H1 (cell line): ENCODE measurements around the gene ZNF280C. TPM values are rescaled to one million over a fixed set of nuclear protein-coding genes. Genes with fewer than 3 reads are reported as not detected.

Experiments
- CTCF ChIA-PET: fragments of 300-600 bp; sonication (Branson Sonifier 250); formaldehyde crosslinking; loops from one replicate; lab custom pipeline; 2021; ENCODE audit not compliant: partially characterized antibody; lab: Charles Lee
- POLR2A ChIA-PET: fragments of 300-600 bp; sonication (Branson Sonifier 250); formaldehyde crosslinking; loops from one replicate; lab custom pipeline; 2021; ENCODE audit warnings: inconsistent platforms; ENCODE audit not compliant: partially characterized antibody; lab: Charles Lee
- DNase-seq, 2 experiments: peaks; one replicate each; pipeline versions ENCODE4 v3.0.0 to v3.0.0-alpha.2; 2010 to 2022; ENCODE audit warnings: low spot score in 2 of 2, low read depth in 1 of 2, mixed read lengths in 1 of 2
- FAIRE-seq: peaks from 2 replicates; lab custom pipeline; 2011; peaks lifted over from hg19 to GRCh38; lab: Jason Lieb, UNC
- H2AFZ ChIP-seq: 2 replicates; pipeline ENCODE4 v1.8.1; 2012; ENCODE audit warnings: low read length, inconsistent platforms
- H2AK5ac ChIP-seq: 2 replicates; pipeline ENCODE4 v1.6.1; 2013; ENCODE audit warnings: low read depth, low read length
- H2BK120ac ChIP-seq: replicated peaks from 2 replicates; pipeline ENCODE3; 2013; ENCODE audit warnings: low read depth, low read length, inconsistent platforms
- H2BK12ac ChIP-seq: 2 replicates; pipeline ENCODE4 v1.6.1; 2013; ENCODE audit warnings: low read depth, low read length
- H2BK15ac ChIP-seq: 2 replicates; pipeline ENCODE4 v1.6.1; 2013; ENCODE audit warnings: low read length
- H2BK20ac ChIP-seq: 2 replicates; pipeline ENCODE4 v1.6.1; 2013; ENCODE audit warnings: low read length
- H2BK5ac ChIP-seq: 2 replicates; pipeline ENCODE4 v1.6.1; 2013; ENCODE audit warnings: low read depth, low read length
- H3K14ac ChIP-seq: 2 replicates; pipeline ENCODE4 v1.6.1; 2013; ENCODE audit warnings: inconsistent platforms; ENCODE audit not compliant: insufficient read length
- H3K18ac ChIP-seq: 2 replicates; pipeline ENCODE4 v1.6.1; 2013; ENCODE audit warnings: low read length; ENCODE audit errors: extremely low read depth
- H3K23ac ChIP-seq: 2 replicates; pipeline ENCODE4 v1.6.1; 2013; ENCODE audit warnings: inconsistent platforms; ENCODE audit not compliant: insufficient read length
- H3K23me2 ChIP-seq: 2 replicates; pipeline ENCODE4 v1.6.1; 2013; ENCODE audit warnings: low read depth, low read length
- H3K27ac ChIP-seq: 2 replicates; pipeline ENCODE4 v1.6.1; 2011; ENCODE audit warnings: low read depth, low read length, inconsistent platforms
- H3K27me3 ChIP-seq, 4 experiments: replicated peaks in 1 of 4; 1 replicate in 1 of 4; 2 replicates in 3 of 4; pipeline versions ENCODE4 v1.6.1 to v1.8.1; 2011 to 2013; ENCODE audit warnings: low read length in 3 of 4, mild to moderate bottlenecking in 3 of 4, inconsistent platforms in 2 of 4, mixed read lengths in 2 of 4, moderate library complexity in 1 of 4; ENCODE audit not compliant: control insufficient read depth in 3 of 4, insufficient read depth in 3 of 4; ENCODE audit errors: extremely low read depth in 1 of 4
- H3K36me3 ChIP-seq, 4 experiments: 2 replicates each; pipeline versions ENCODE4 v1.6.1 to v1.8.1; 2011 to 2013; ENCODE audit warnings: mild to moderate bottlenecking in 4 of 4, low read length in 3 of 4, moderate library complexity in 2 of 4, control low read depth in 1 of 4, inconsistent platforms in 1 of 4; ENCODE audit not compliant: insufficient read depth in 4 of 4, control insufficient read depth in 2 of 4
- H3K4ac ChIP-seq: replicated peaks from 2 replicates; pipeline ENCODE3; 2013; ENCODE audit warnings: low read length, low read depth, mixed read lengths, inconsistent platforms; ENCODE audit not compliant: insufficient read length
- H3K4me1 ChIP-seq, 4 experiments: replicated peaks in 1 of 4; 1 replicate in 1 of 4; 2 replicates in 3 of 4; pipeline versions ENCODE4 v1.6.1 to v1.8.1; 2011 to 2013; ENCODE audit warnings: low read length in 3 of 4, inconsistent platforms in 2 of 4, mixed read lengths in 1 of 4; ENCODE audit not compliant: insufficient read depth in 4 of 4, control insufficient read depth in 3 of 4
- H3K4me2 ChIP-seq, 2 experiments: 2 replicates each; pipeline versions ENCODE4 v1.6.1 to v1.8.1; 2011 to 2013; ENCODE audit warnings: low read depth in 2 of 2, low read length in 2 of 2, control low read depth in 1 of 2, inconsistent platforms in 1 of 2, mild to moderate bottlenecking in 1 of 2; ENCODE audit not compliant: insufficient read depth in 1 of 2
- H3K4me3 ChIP-seq, 4 experiments: fragments of 200-600, 300-600 bp in 1 of 4; sonication (generic), shearing (Covaris generic), sonication (Bioruptor Twin) in 1 of 4; 2 replicates each; pipeline versions ENCODE4 v1.5.1 to v1.8.1; 2011 to 2016; ENCODE audit warnings: low read length in 4 of 4, low read depth in 3 of 4, control low read depth in 2 of 4, inconsistent platforms in 2 of 4, mild to moderate bottlenecking in 2 of 4, mixed read lengths in 1 of 4, moderate library complexity in 1 of 4; ENCODE audit not compliant: insufficient read depth in 2 of 4; ENCODE audit errors: extremely low read depth in 1 of 4
- H3K56ac ChIP-seq: replicated peaks from 2 replicates; pipeline ENCODE3; 2013; ENCODE audit warnings: low read depth, mild to moderate bottlenecking, mixed read lengths, low read length, inconsistent platforms; ENCODE audit not compliant: insufficient read length
- H3K79me1 ChIP-seq: 2 replicates; pipeline ENCODE4 v1.6.1; 2013; ENCODE audit warnings: low read depth, low read length, control low read depth
- H3K79me2 ChIP-seq, 2 experiments: 2 replicates each; pipeline versions ENCODE4 v1.6.1 to v1.8.1; 2012 to 2013; ENCODE audit warnings: low read length in 2 of 2, mild to moderate bottlenecking in 2 of 2, inconsistent platforms in 1 of 2; ENCODE audit not compliant: insufficient read depth in 2 of 2, control insufficient read depth in 1 of 2
- H3K9ac ChIP-seq, 4 experiments: replicated peaks in 1 of 4; 1 replicate in 1 of 4; 2 replicates in 3 of 4; pipeline versions ENCODE4 v1.6.1 to v1.8.1; 2011 to 2013; ENCODE audit warnings: low read depth in 3 of 4, low read length in 3 of 4, control low read depth in 2 of 4, mild to moderate bottlenecking in 2 of 4, moderate library complexity in 2 of 4, inconsistent platforms in 1 of 4; ENCODE audit errors: extremely low read depth in 1 of 4
- H3K9me3 ChIP-seq, 2 experiments: 2 replicates each; pipeline versions ENCODE4 v1.6.1 to v1.8.1; 2012 to 2013; ENCODE audit warnings: mild to moderate bottlenecking in 2 of 2, moderate library complexity in 2 of 2, control low read depth in 1 of 2, inconsistent platforms in 1 of 2, low read depth in 1 of 2, low read length in 1 of 2, mixed read lengths in 1 of 2; ENCODE audit not compliant: insufficient read depth in 2 of 2
- H4K20me1 ChIP-seq, 2 experiments: replicated peaks in 1 of 2; 2 replicates each; pipeline versions ENCODE3 to v1.8.1; 2011 to 2013; ENCODE audit warnings: inconsistent platforms in 2 of 2, low read length in 2 of 2, mild to moderate bottlenecking in 1 of 2; ENCODE audit not compliant: insufficient read depth in 2 of 2, control insufficient read depth in 1 of 2
- H4K5ac ChIP-seq: 2 replicates; pipeline ENCODE4 v1.6.1; 2013; ENCODE audit warnings: low read length, low read depth, mixed read lengths, inconsistent platforms; ENCODE audit not compliant: insufficient read length
- H4K8ac ChIP-seq: 2 replicates; pipeline ENCODE4 v1.8.0; 2013; ENCODE audit warnings: mild to moderate bottlenecking, moderate library complexity, low read length, inconsistent platforms; ENCODE audit not compliant: insufficient read depth; ENCODE audit errors: extremely low read depth
- H4K91ac ChIP-seq: replicated peaks from 2 replicates; pipeline ENCODE3; 2013; ENCODE audit warnings: low read length, mixed read lengths, inconsistent platforms; ENCODE audit not compliant: insufficient read length
- CBX5 ChIP-seq: fragments of 300-800, 300-1000 bp; sonication (generic); IDR thresholded peaks from 2 replicates; pipeline ENCODE4 v1.7.1; 2016; ENCODE audit warnings: antibody characterized with exemption, low read length, low read depth
- JUN ChIP-seq: IDR thresholded peaks from 2 replicates; pipeline ENCODE4 v1.6.1; 2011; ENCODE audit warnings: low read depth, mild to moderate bottlenecking, improper control_type of control experiment, low read length
- KDM1A ChIP-seq: fragments of 200-600, 300-600 bp; sonication (generic); IDR thresholded peaks from 2 replicates; pipeline ENCODE4 v1.7.1; 2016; ENCODE audit warnings: mild to moderate bottlenecking, low read length, borderline replicate concordance
- KDM5A ChIP-seq: fragments of 200-600 bp; IDR thresholded peaks from 2 replicates; pipeline ENCODE4 v1.7.1; 2012; ENCODE audit warnings: mild to moderate bottlenecking, low read length, inconsistent platforms, mixed read lengths
- SIX5 ChIP-seq: IDR thresholded peaks from 2 replicates; pipeline ENCODE4 v1.6.1; 2011; ENCODE audit warnings: mild to moderate bottlenecking, low read depth, low read length
- SP1 ChIP-seq: IDR thresholded peaks from 2 replicates; pipeline ENCODE4 v1.6.1; 2011; ENCODE audit warnings: low read depth, low read length
- TAF1 ChIP-seq: IDR thresholded peaks from 2 replicates; pipeline ENCODE4 v1.6.1; 2011; ENCODE audit warnings: mild to moderate bottlenecking, low read depth, low read length
- YY1 ChIP-seq: IDR thresholded peaks from 2 replicates; pipeline ENCODE4 v1.6.1; 2011; ENCODE audit warnings: low read depth, mild to moderate bottlenecking, low read length
- WGBS, 2 experiments: shearing (Covaris generic) in 1 of 2; methylation state at CpG; one replicate each; pipeline versions ENCODE4 v1.1.6 to v1.1.7; 2013 to 2015; ENCODE audit warnings: low lambda C conversion rate in 2 of 2, mixed read lengths in 2 of 2, inconsistent platforms in 1 of 2, low coverage in 1 of 2, missing lambda C conversion rate in 1 of 2; ENCODE audit not compliant: insufficient replicate concordance in 2 of 2, insufficient coverage in 1 of 2, insufficient read length in 1 of 2; ENCODE audit errors: extremely low coverage in 1 of 2, missing lambda C conversion rate in 1 of 2; 5-methylcytosine and 5-hydroxymethylcytosine counted together
- polyA plus RNA-seq, 7 experiments: library from polyadenylated mRNA; depleted of rRNA in 3 of 7; stranded (reverse) in 5 of 7; unstranded in 2 of 7; fragments of >200 nt in 5 of 7; fragments of 200-250 nt in 2 of 7; gene quantifications; 1 replicate in 5 of 7; 2 replicates in 1 of 7; 4 replicates in 1 of 7; pipeline versions ENCODE4 v1.2.1 to v1.2.3, GENCODE V29; 2011 to 2013; ENCODE audit warnings: missing spikeins in 2 of 7, mixed read lengths in 2 of 7
- total RNA-seq: library from RNA; stranded (reverse); fragmentation: NEBNext Ultra II Directional; extraction: Animal tissue kit (Norgen Biotek cat#: 25700); gene quantifications from 2 replicates; pipeline ENCODE4 v1.2.1, GENCODE V29; 2021

Gene ZNF280C
- total and polyA plus RNA-seq, 2 of the 8 experiments (the other 6 are each of a cell fraction or from before 2014, with no cell fraction given): 8.4 to 13.4 TPM

GRCh38 chrX:130282151-130282550 is 13.5 kb upstream of the ZNF280C start:
- no peak overlapping the region for H3K56ac ChIP-seq
- no peak for FAIRE-seq
- no peak overlapping the region for H2BK20ac ChIP-seq
- WGBS, 2 experiments: 86% methylated on average over 3 of the region's 3 CpGs; no CpG with 5 or more reads in 1 of the 2 experiments
- CTCF ChIA-PET: interaction anchor here (0.6 kb wide), 1 partner anchor 50 kb away, joined by 3 read pairs; no protein-coding TSS in a partner anchor
- H2AK5ac ChIP-seq: no peak overlapping the region
- no peak overlapping the region for H2BK120ac ChIP-seq
- no peaks in the 10 kb centered on the region for H3K79me2 ChIP-seq
- H3K27ac ChIP-seq: no peak overlapping the region
- no peak overlapping the region for H2BK15ac ChIP-seq
- no peak overlapping the region for H4K8ac ChIP-seq
- H2BK5ac ChIP-seq: no peak overlapping the region
- H3K36me3 ChIP-seq: no peaks in the 10 kb centered on the region
- no peaks in the 10 kb centered on the region for H4K20me1 ChIP-seq
- no peaks in the 10 kb centered on the region for H3K27me3 ChIP-seq
- no peak overlapping the region for H3K14ac ChIP-seq
- no peaks in the 10 kb centered on the region for H3K9me3 ChIP-seq
- H2AFZ ChIP-seq: no peak overlapping the region
- no peak overlapping the region for H3K9ac ChIP-seq
- no peak overlapping the region for H3K4me2 ChIP-seq
- POLR2A ChIA-PET: interaction anchor here (0.7 kb wide), 1 partner anchor 14 kb away, joined by 3 read pairs; no protein-coding TSS in a partner anchor
- no peak overlapping the region for H3K18ac ChIP-seq
- H3K23me2 ChIP-seq: no peaks in the 10 kb centered on the region
- no peak for DNase-seq
- TF ChIP-seq KDM1A: no peak
- no peak for TF ChIP-seq KDM5A
- TF ChIP-seq SP1: no peak
- no peak for TF ChIP-seq CBX5
- no peak for TF ChIP-seq YY1
- TF ChIP-seq JUN: no peak
- no peak for TF ChIP-seq SIX5
- TF ChIP-seq TAF1: no peak
- H4K5ac ChIP-seq: no peak overlapping the region
- no peak overlapping the region for H4K91ac ChIP-seq
- no peak overlapping the region for H2BK12ac ChIP-seq
- H3K4me3 ChIP-seq: no peak overlapping the region
- H3K23ac ChIP-seq: no peak overlapping the region
- H3K4ac ChIP-seq: no peak overlapping the region
- H3K79me1 ChIP-seq: no peaks in the 10 kb centered on the region
- H3K4me1 ChIP-seq: peaks cover 0 to 2% (median 0%) of the 10 kb centered on the region in 4 experiments; a peak in 4 of 7 replicates
